Measurements from ENCODE around the gene ESPL1. TPM values are rescaled to one million over a fixed set of nuclear protein-coding genes. Genes with fewer than 3 reads are reported as not detected.
A peak's percentile ranks its signal among the peaks of the same experiment; 100 is the strongest.

Gene ESPL1
- total RNA-seq, 1 donor from 2014 or later = 2.2 TPM

DNA sequence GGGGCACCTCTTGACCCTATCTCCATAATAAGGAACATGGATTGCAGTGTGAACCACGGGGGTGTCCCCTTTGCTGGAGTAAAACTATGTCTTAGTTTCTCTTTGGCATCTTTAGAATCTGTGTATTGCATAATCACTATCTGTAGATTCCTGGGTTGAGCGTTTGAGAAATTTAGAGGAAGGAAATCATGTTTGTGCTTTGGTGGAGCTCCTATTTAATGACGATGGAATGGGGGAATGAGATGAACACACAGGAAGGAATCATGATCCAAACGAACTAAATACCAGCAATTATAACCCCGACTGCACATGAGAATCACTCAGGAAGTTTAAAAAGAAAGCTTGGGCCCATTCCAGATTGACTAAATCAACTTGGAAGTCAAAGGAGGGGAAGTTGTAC lies 30.1 kb downstream of the ESPL1 start:
- Histone ChIP-seq H3K36me3 (ENCODE audit: control insufficient read depth, insufficient read depth, low read length) (no peaks in the 10 kb centered on the region), H3K4me3 (ENCODE audit: low read depth, low read length) (no peak overlapping the region), H3K27me3 (ENCODE audit: control insufficient read depth, insufficient read depth, low read length) (no peaks in the 10 kb centered on the region)
- DNase-seq (ENCODE audit: low read depth) = no peak
- TF ChIP-seq, protein P1, sequence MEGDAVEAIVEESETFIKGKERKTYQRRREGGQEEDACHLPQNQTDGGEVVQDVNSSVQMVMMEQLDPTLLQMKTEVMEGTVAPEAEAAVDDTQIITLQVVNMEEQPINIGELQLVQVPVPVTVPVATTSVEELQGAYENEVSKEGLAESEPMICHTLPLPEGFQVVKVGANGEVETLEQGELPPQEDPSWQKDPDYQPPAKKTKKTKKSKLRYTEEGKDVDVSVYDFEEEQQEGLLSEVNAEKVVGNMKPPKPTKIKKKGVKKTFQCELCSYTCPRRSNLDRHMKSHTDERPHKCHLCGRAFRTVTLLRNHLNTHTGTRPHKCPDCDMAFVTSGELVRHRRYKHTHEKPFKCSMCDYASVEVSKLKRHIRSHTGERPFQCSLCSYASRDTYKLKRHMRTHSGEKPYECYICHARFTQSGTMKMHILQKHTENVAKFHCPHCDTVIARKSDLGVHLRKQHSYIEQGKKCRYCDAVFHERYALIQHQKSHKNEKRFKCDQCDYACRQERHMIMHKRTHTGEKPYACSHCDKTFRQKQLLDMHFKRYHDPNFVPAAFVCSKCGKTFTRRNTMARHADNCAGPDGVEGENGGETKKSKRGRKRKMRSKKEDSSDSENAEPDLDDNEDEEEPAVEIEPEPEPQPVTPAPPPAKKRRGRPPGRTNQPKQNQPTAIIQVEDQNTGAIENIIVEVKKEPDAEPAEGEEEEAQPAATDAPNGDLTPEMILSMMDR (IDR thresholded peaks at IDR 0.05; ENCODE audit: insufficient read depth, low read length, poor library complexity, severe bottlenecking) = no peak

DNA sequence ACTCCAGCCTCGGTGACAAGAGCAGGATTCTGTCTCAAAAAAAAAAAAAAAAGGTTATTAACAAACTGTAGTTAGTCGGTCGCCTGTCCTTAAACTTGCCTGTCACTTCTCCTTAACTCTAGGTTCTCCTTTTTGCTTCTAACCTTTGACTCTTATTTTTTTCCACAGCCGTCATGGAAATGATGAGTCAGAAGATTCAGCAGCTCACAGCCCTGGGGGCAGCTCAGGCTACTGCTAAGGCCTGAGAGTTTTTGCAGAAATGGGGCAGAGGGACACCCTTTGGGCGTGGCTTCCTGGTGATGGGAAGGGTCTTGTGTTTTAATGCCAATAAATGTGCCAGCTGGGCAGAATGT lies 31.0 kb downstream of the ESPL1 start:
- TF ChIP-seq, protein P1 (IDR thresholded peaks at IDR 0.05; ENCODE audit: insufficient read depth, low read length, poor library complexity, severe bottlenecking) = no peak
- DNase-seq (ENCODE audit: low read depth) = no peak
- H3K36me3 ChIP-seq (ENCODE audit: control insufficient read depth, insufficient read depth, low read length) = no peaks in the 10 kb centered on the region
- no peaks in the 10 kb centered on the region for H3K27me3 ChIP-seq (ENCODE audit: control insufficient read depth, insufficient read depth, low read length)
- H3K4me3 ChIP-seq (ENCODE audit: low read depth, low read length) = no peak overlapping the region

DNA sequence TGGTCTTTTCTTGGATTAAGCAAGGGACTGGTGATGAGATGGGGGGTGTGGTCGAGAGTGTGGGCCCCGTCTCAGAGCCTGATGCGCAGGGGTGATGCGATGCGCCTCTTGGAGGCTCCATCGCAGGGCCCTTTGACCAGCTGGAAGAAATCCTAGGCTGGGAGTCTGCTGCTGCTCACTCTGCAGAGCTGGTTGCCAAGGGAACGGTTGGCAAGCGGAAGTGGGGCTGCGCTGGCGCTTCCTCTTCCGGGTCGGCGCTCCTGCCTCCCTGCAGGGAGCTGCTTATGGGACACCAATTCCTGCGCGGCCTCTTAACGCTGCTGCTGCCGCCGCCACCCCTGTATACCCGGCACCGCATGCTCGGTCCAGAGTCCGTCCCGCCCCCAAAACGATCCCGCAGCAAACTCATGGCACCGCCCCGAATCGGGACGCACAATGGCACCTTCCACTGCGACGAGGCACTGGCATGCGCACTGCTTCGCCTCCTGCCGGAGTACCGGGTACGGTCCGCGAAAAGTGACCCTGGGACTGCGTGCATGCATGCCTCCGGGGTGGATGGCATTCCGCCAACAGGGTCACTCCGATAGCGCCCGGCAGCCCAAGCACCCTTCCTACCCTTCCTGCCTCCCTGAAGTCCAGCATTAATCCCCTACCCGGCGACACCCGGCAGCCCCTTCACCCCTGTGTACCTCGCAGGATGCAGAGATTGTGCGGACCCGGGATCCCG lies 31.5 kb downstream of the ESPL1 start, which contains the start of gene MYG1:
TSS of gene MYG1 (plus strand) at position 242 of the 727 bp plus-strand sequence. CDS start at position 285, 43 bp downstream.
- peak; percentile 57 for DNase-seq (ENCODE audit: low read depth)
- TF ChIP-seq, protein P1 (IDR thresholded peaks at IDR 0.05; ENCODE audit: insufficient read depth, low read length, poor library complexity, severe bottlenecking) = peak; percentile 38

DNA sequence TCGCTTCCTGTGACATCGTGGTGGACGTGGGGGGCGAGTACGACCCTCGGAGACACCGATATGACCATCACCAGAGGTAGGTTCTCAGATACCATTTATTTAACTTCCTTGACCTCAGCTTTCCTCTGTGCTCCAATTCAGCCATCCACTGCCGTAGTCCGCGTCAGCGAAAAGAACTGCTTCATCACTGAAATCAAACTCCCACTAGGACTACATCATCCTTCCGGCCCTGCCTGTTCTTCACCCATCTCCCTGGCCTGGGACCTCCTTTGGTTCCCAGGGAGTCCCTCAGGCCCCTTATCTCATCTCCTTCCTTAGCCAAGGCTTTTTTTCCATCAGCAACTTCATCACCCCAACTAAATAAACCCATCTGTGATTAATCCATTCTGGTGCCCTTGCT lies 32.1 kb downstream of the ESPL1 start:
- H3K27me3 ChIP-seq (ENCODE audit: control insufficient read depth, insufficient read depth, low read length) = no peaks in the 10 kb centered on the region
- DNase-seq (ENCODE audit: low read depth) = no peak
- TF ChIP-seq, protein P1 (IDR thresholded peaks at IDR 0.05; ENCODE audit: insufficient read depth, low read length, poor library complexity, severe bottlenecking) = no peak
- H3K4me3 ChIP-seq (ENCODE audit: low read depth, low read length) = peak overlapping the region; percentile 88
- H3K36me3 ChIP-seq (ENCODE audit: control insufficient read depth, insufficient read depth, low read length) = no peaks in the 10 kb centered on the region

More for the DNA sequence above, 31.5 kb downstream of the ESPL1 start, which contains the start of gene MYG1:
- Histone ChIP-seq H3K27me3 (ENCODE audit: control insufficient read depth, insufficient read depth, low read length) (no peaks in the 10 kb centered on the region), H3K4me3 (ENCODE audit: low read depth, low read length) (peak within 1 kb of the TSS; percentile 88), H3K36me3 (ENCODE audit: control insufficient read depth, insufficient read depth, low read length) (no peaks in the 10 kb centered on the region)

DNA sequence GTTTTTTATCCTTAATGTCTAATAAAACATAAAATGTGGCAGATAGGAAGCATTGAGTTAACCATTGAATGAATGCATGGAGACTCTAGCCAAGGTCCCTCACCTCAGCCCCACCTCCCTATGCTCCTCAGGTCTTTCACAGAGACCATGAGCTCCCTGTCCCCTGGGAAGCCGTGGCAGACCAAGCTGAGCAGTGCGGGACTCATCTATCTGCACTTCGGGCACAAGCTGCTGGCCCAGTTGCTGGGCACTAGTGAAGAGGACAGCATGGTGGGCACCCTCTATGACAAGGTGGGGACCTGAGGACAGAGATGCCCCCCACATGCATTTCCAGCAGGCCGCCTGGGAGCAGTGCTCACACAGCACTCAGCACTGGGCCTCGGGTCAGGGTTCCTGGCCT lies 34.8 kb downstream of the ESPL1 start:
- Histone ChIP-seq H3K4me3 (ENCODE audit: low read depth, low read length) (no peak overlapping the region), H3K27me3 (ENCODE audit: control insufficient read depth, insufficient read depth, low read length) (no peaks in the 10 kb centered on the region), H3K36me3 (ENCODE audit: control insufficient read depth, insufficient read depth, low read length) (peaks cover 2% of the 10 kb centered on the region)
- no peak for DNase-seq (ENCODE audit: low read depth)
- TF ChIP-seq, protein P1 (IDR thresholded peaks at IDR 0.05; ENCODE audit: insufficient read depth, low read length, poor library complexity, severe bottlenecking) = no peak

DNA sequence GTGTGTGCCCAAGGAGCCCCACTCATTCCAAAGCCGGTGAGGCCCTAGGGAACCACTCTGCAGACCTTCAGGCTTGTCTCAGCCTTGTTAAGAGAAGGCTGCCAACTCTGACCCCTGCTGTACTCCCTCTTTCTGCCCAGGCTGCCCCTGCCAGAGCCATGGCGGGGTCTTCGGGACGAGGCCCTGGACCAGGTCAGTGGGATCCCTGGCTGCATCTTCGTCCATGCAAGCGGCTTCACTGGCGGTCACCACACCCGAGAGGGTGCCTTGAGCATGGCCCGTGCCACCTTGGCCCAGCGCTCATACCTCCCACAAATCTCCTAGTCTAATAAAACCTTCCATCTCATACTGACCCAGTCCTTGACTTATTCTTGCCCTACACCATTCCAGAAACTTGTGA lies 38.7 kb downstream of the ESPL1 start:
- Histone ChIP-seq H3K27me3 (ENCODE audit: control insufficient read depth, insufficient read depth, low read length) (no peaks in the 10 kb centered on the region), H3K4me3 (ENCODE audit: low read depth, low read length) (no peak overlapping the region), H3K36me3 (ENCODE audit: control insufficient read depth, insufficient read depth, low read length) (peaks cover 3% of the 10 kb centered on the region)
- no peak for DNase-seq (ENCODE audit: low read depth)
- TF ChIP-seq, protein P1 (IDR thresholded peaks at IDR 0.05; ENCODE audit: insufficient read depth, low read length, poor library complexity, severe bottlenecking) = no peak

All from kidney epithelial cell (primary cell).